DND-41 (cell line): ENCODE data around the gene TIPRL.
"Not testable (repeated sequence)": the region's sequence is repeated elsewhere in the genome, so short reads cannot be mapped to it uniquely, and the experiment has no call there.

Source experiments
- ATAC-seq: fragments of 200-7000 bp; cut with Tn5 transposase; 3 replicates; pipeline ENCODE4 v1.9.1; 2021; ENCODE audit warnings: low read depth; ENCODE audit not compliant: insufficient read depth
- DNase-seq: peaks from one replicate; pipeline ENCODE4 v3.0.0-alpha.2; 2020
- H2AFZ ChIP-seq: 2 replicates; pipeline ENCODE4 v1.6.0; 2012; ENCODE audit warnings: low read depth, low read length
- H3K27ac ChIP-seq: 2 replicates; pipeline ENCODE4 v1.5.1; 2012; ENCODE audit warnings: low read length, inconsistent platforms
- H3K27me3 ChIP-seq: fragments of 200-600 bp; sonication (generic); 2 replicates; pipeline ENCODE4 v1.6.0; 2012; ENCODE audit warnings: low read length, mild to moderate bottlenecking, inconsistent platforms; ENCODE audit not compliant: insufficient read depth, poor library complexity
- H3K36me3 ChIP-seq: 2 replicates; pipeline ENCODE4 v1.5.1; 2012; ENCODE audit warnings: low read length, inconsistent platforms; ENCODE audit not compliant: insufficient read depth
- H3K4me1 ChIP-seq: 2 replicates; pipeline ENCODE4 v1.5.1; 2012; ENCODE audit warnings: mild to moderate bottlenecking, low read length; ENCODE audit not compliant: insufficient read depth
- H3K4me2 ChIP-seq: 2 replicates; pipeline ENCODE4 v1.6.0; 2012; ENCODE audit warnings: mild to moderate bottlenecking, moderate library complexity, low read length, inconsistent platforms; ENCODE audit not compliant: insufficient read depth
- H3K4me3 ChIP-seq, 2 experiments: fragments of 200-600 bp in 1 of 2; shearing (Covaris generic) in 1 of 2; 2 replicates each; pipeline ENCODE4 v1.5.1; 2012 to 2016; ENCODE audit warnings: inconsistent platforms in 2 of 2, low read length in 2 of 2, mild to moderate bottlenecking in 2 of 2, low read depth in 1 of 2, moderate library complexity in 1 of 2
- H3K79me2 ChIP-seq: 2 replicates; pipeline ENCODE4 v1.6.0; 2012; ENCODE audit warnings: low read length, inconsistent platforms; ENCODE audit not compliant: insufficient read depth
- H3K9ac ChIP-seq: 2 replicates; pipeline ENCODE4 v1.6.0; 2012; ENCODE audit warnings: low read depth, mild to moderate bottlenecking, inconsistent platforms, low read length, moderate library complexity
- H3K9me3 ChIP-seq: 2 replicates; pipeline ENCODE4 v1.5.1; 2012; ENCODE audit warnings: low read length, moderate library complexity, mild to moderate bottlenecking, inconsistent platforms; ENCODE audit not compliant: insufficient read depth, severe bottlenecking
- H4K20me1 ChIP-seq: 2 replicates; pipeline ENCODE4 v1.6.0; 2012; ENCODE audit warnings: low read length; ENCODE audit not compliant: insufficient read depth
- EZH2 ChIP-seq: IDR thresholded peaks from 3 replicates; pipeline ENCODE4 v1.6.1; 2012; ENCODE audit warnings: borderline replicate concordance, low read depth, mild to moderate bottlenecking, moderate library complexity, low read length, inconsistent platforms; ENCODE audit not compliant: severe bottlenecking
- TF ChIP-seq, protein P1 (sequence below): IDR thresholded peaks from 2 replicates; pipeline ENCODE4 v1.5.1; 2012; ENCODE audit warnings: borderline replicate concordance, low read length, moderate library complexity, mild to moderate bottlenecking; ENCODE audit not compliant: poor library complexity, severe bottlenecking; ENCODE audit errors: extremely low read depth

Gene TIPRL

DNA sequence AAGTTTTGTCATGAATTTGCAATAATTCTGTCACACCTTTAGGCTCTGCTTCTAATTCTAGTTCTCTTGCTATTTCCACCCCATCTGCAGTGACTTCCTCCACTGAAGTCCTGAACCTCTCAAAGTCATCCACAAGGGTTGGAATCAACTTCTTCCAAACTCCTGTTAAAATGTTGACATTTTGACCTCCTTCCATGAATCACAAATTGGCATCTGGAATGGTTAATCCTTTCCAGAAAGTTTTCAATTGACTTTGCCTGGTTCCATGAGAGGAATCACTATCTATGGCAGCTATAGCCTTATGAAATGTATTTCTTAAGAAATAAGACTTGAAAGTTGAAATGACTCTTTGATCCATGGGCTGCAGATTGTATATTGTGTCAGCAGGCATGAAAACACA lies 27.3 kb downstream of the TIPRL start:
- H3K27ac ChIP-seq = no peak overlapping the region
- peaks cover 32% of the 10 kb centered on the region for H3K36me3 ChIP-seq
- H3K4me3 ChIP-seq = no peak overlapping the region
- no peak for DNase-seq
- H3K79me2 ChIP-seq = no peaks in the 10 kb centered on the region
- H4K20me1 ChIP-seq = no peaks in the 10 kb centered on the region
- H3K4me1 ChIP-seq = no peaks in the 10 kb centered on the region
- no peaks in the 10 kb centered on the region for H3K27me3 ChIP-seq
- TF ChIP-seq EZH2 = no peak
- TF ChIP-seq, protein P1, sequence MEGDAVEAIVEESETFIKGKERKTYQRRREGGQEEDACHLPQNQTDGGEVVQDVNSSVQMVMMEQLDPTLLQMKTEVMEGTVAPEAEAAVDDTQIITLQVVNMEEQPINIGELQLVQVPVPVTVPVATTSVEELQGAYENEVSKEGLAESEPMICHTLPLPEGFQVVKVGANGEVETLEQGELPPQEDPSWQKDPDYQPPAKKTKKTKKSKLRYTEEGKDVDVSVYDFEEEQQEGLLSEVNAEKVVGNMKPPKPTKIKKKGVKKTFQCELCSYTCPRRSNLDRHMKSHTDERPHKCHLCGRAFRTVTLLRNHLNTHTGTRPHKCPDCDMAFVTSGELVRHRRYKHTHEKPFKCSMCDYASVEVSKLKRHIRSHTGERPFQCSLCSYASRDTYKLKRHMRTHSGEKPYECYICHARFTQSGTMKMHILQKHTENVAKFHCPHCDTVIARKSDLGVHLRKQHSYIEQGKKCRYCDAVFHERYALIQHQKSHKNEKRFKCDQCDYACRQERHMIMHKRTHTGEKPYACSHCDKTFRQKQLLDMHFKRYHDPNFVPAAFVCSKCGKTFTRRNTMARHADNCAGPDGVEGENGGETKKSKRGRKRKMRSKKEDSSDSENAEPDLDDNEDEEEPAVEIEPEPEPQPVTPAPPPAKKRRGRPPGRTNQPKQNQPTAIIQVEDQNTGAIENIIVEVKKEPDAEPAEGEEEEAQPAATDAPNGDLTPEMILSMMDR = no peak
- H3K4me2 ChIP-seq = no peak overlapping the region
- no peak overlapping the region for H3K9ac ChIP-seq
- H3K9me3 ChIP-seq = peaks cover 3% of the 10 kb centered on the region
- no peak for ATAC-seq
- H2AFZ ChIP-seq = no peak overlapping the region

DNA sequence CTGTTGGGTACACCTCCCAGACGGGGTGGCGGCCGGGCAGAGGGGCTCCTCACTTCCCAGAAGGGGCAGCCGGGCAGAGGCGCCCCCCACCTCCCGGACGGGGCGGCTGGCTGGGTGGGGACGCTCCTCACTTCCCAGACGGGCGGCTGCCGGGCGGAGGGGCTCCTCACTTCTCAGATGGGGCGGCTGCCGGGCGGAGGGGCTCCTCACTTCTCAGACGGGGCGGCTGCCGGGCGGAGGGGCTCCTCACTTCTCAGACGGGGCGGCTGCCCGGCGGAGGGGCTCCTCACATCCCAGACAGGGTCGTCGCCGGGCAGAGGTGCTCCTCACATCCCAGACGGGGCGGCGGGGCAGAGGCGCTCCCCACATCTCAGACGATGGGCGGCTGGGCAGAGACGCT lies 28.9 kb downstream of the TIPRL start:
- peaks cover 18% of the 10 kb centered on the region for H3K36me3 ChIP-seq
- H3K4me2 ChIP-seq, H2AFZ ChIP-seq, H3K4me3 ChIP-seq, H3K9ac ChIP-seq, H3K9me3 ChIP-seq, H3K27ac ChIP-seq, ATAC-seq, H3K27me3 ChIP-seq, DNase-seq, H3K79me2 ChIP-seq, H3K4me1 ChIP-seq, H4K20me1 ChIP-seq: not testable (repeated sequence)

DNA sequence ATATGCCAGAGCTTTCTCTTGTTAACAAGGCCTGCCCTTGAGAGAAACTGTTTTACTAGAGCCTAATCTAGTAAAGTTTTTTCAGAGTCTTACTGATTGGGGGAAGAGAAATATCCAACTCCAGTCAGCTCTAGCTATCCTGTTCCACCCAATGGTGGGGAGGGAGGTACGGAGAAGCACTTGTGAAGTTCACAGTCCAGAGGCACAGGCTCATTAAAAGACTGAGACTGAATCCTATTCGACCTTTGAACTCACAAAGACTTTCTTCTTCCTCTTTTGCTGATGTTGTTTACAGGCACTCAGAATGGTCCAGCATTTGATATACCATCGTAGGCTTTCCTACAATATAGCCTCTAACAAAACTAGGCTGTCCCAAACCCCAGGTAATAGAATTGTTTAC lies 31.6 kb downstream of the TIPRL start:
- Histone ChIP-seq H3K9ac (no peak overlapping the region), H3K27ac (no peak overlapping the region), H3K27me3 (no peaks in the 10 kb centered on the region), H3K4me2 (no peak overlapping the region), H3K79me2 (no peaks in the 10 kb centered on the region), H4K20me1 (no peaks in the 10 kb centered on the region), H3K4me3 (no peak overlapping the region), H3K36me3 (no peaks in the 10 kb centered on the region; the same call in 1 of the 2 replicates), H2AFZ (no peak overlapping the region), H3K9me3 (peaks cover 6% of the 10 kb centered on the region), H3K4me1 (no peaks in the 10 kb centered on the region)
- no peak for DNase-seq
- ATAC-seq = no peak
- TF ChIP-seq, protein P1 = no peak
- no peak for TF ChIP-seq EZH2

DNA sequence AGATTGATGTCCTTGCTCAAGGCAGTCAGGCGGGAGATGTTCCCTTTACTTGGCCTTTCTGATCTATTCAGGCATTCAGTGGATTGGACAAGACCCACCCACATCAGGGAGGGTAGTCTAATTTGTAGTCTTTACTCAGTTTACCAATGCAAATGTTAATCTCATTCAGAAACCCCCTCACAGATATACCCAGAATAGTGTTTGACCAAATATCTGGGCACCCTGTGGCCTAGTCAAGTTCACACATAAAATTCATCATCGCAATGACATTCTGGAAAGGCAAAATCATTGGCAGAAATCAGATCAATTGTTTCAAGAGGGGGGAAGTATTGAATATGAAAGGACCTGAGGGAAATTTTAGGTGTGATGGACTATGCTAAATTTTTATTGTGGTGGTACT lies 34.6 kb downstream of the TIPRL start:
- TF ChIP-seq, protein P1 = no peak
- no peak for TF ChIP-seq EZH2
- ATAC-seq (no peak), DNase-seq (no peak)
- H3K79me2 ChIP-seq = no peaks in the 10 kb centered on the region
- no peaks in the 10 kb centered on the region for H3K27me3 ChIP-seq
- no peaks in the 10 kb centered on the region for H3K4me1 ChIP-seq
- H3K4me3 ChIP-seq = no peak overlapping the region
- no peaks in the 10 kb centered on the region for H4K20me1 ChIP-seq
- no peak overlapping the region for H2AFZ ChIP-seq
- no peaks in the 10 kb centered on the region for H3K36me3 ChIP-seq
- H3K9me3 ChIP-seq = peaks cover 3% of the 10 kb centered on the region
- no peak overlapping the region for H3K4me2 ChIP-seq
- no peak overlapping the region for H3K9ac ChIP-seq
- no peak overlapping the region for H3K27ac ChIP-seq
